Left forelimb (tissue), 1 donor: Measurements from ENCODE around the gene EXOSC5.
"Not testable (repeated sequence)": the region's sequence is repeated elsewhere in the genome, so short reads cannot be mapped to it uniquely, and the experiment has no call there.

ENCODE experiments used
- DNase-seq: peaks from one replicate; pipeline ENCODE4 v3.0.0-alpha.2; 2018; ENCODE audit warnings: low spot score

The EXOSC5 gene

GRCh38 chr19:41366089-41366488 lies 31.1 kb downstream of the EXOSC5 start:
- DNase-seq = no peak

DNA sequence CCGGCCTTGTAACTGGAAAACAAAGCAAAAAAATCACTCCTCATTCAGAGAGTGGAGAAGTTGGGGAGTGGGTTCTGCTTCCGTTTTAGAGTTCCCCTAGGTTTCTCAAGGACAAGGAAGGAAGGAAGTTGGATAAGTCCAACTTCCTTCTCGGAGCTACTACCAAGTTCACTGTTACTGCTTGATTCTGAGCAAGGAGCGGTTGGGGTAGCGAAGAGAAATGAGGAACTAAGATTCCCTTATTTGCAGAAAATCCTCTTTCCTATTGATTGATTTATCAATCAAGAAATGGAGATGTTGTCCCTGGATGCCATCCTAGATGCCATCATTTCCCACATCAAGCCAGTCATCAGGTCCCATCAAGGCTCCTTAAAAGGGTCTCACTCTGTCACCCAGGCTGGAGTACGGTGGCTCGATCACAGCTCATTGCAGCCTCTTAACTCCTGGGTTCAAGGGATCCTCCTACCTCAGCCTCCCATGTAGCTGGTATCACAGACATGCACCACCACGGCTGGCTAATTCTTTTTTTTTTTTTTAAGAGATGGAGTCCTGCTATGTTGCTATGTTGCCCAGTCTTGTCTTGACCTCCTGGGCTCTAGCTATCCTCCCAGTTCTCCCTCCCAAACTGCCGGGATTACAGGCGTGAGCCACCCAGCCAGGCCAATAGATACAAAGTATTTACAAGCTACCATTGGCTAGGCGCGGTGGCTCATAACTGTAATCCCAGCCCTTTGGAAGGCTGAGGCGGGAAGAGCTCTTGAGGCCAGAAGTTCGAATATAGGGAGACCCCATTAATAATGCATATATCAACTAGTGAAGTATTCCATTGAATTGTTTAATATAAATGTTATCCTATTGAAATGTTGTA lies 32.4 kb downstream of the EXOSC5 start:
- no peak for DNase-seq

DNA sequence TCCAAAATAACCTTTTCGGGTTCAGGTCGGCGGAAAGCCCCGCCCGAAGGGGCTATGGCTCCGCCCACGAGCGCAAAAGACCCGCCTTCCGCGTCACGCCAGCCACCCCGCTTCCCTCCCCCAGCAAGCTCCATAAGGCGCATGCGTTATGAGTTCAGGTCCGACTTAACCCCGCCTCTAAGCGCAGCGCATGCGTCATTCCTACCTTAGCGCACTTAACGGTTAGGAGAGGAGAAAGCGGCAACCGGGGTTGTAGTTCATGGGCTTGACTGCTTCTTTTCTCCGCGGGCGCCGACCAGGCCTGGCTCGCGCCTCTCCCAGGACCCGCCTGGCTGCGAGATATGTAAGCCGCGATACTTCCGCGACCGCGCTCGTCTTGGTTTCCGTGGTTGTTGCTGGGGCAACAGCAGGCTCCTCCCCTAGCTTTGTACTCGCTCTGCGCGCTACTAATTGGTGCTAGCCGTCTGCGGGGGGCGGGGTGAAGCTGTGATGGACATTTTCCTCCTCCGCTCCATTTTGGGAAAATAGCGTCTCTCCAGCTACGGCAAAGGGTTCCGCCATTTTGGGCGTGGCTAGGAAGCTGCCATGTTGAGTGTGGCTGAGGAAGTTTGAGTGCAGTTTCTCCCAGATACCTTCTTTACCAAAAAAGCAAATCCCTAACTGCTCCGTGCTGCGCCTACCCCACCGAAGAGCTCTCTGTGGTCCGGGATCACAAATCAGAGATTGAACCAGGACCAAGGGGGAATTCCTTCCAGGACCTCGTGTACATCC lies 33.2 kb downstream of the EXOSC5 start, which contains the start of gene B9D2:
TSS of gene B9D2 (minus strand) at position 397 of the 771 bp plus-strand sequence. CDS start 630 bp downstream, outside the sequence.
- peak; percentile 98 for DNase-seq

DNA sequence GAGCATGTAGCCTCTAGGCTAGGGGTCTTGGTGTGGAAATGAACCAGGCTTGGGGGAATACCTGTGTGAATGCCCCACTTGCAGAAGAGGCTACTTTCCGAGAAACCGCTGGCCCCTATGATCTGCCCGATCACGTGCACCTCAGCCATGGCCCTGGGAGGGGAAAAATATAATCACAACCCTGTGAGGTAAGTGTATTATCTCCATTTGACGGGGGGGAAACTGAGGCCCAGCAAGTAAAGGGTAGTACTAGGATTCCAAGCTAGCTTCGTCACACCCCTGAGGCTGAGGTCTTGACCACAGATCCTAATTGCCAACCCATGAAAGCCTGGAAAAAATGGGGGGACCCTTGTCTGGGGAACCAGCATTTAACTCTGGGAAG lies 33.8 kb downstream of the EXOSC5 start:
- DNase-seq = no peak

DNA sequence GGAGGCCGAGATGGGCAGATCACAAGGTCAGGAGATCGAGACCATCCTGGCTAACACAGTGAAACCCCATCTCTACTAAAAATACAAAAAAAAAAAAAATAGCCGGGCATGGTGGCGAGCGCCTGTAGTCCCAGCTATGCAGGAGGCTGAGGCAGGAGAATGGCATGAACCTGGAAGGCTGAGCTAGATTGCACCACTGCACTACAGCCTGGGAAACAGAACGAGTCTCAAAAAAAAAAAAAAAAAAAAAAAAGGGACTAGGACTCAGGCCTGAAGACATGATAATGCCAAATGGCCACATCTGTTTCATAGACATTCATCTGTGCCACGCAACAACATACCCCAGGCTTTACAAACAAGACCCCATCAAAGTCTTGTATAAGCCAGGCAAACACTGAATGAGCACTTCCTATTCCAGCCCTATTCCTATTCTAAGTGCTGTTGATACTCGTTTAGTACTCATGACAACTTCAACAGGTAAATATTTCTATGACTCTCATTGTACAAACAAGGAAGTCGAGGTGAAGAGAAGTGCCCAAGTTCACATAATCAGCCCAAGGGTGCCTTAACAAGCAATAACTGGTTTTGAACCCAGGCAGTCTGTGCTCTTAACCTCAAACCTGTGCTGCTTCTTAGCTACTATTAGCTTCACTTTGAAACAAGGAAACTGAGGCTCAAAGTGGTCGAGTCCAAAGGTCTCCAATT lies 34.9 kb downstream of the EXOSC5 start:
- no peak for DNase-seq

DNA sequence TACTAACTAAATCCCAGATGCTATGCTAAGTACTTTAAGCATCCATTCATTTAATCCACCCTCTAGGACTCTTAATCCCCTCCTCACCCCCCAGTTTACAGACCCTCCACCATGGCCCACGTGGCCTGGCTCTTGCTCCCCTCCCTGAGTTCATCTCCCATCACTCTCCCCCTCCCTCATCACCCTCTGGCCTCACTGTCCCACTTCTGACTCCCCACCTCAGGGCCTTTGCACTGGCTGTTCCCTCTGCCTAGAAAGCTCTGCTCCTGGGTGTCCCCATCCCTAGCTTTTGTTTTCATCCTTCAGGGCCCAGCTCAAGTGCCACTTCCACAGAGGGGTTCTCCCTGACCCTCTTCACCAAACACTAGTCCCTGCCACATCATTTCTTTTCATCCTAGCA lies 37.4 kb downstream of the EXOSC5 start:
- no peak for DNase-seq

GRCh38 chr19:41357746-41358145 lies 39.4 kb downstream of the EXOSC5 start:
- no peak for DNase-seq

DNA sequence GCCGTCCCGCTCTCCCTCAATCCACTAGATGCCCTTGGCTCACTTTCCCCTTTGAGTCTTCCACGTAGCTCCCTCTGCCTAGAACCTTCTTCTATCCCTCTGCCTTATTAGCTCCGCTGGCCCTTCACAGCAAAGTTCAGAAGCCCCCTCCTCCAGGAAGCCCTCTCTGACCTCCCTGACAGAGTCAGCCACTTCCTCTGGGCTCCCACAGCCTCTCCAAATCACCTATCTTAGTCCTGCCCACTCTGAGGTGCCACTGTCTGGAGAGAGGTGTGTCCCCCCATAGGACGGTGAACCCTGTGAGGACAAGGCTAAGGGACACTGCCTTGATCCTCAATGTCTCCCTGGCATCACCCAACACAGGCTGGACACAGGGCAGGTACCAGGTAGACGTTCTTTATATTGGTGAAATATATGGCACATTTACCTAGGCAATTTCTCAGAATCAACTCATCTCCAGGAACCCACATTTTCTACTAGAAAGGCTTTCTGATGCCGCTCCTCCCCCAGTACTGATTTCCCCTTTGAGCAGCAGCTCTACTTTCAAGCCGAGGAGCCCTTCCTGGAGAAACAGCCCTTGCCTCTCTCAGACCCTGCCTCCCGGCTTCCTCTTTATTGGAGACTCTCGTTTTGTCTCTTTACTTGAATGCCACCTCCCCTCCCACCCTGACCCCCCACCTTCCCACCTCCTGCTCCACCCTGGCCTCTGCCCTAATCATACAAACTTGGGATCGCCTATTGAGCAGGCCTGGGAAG lies 40.0 kb downstream of the EXOSC5 start:
- no peak for DNase-seq

DNA sequence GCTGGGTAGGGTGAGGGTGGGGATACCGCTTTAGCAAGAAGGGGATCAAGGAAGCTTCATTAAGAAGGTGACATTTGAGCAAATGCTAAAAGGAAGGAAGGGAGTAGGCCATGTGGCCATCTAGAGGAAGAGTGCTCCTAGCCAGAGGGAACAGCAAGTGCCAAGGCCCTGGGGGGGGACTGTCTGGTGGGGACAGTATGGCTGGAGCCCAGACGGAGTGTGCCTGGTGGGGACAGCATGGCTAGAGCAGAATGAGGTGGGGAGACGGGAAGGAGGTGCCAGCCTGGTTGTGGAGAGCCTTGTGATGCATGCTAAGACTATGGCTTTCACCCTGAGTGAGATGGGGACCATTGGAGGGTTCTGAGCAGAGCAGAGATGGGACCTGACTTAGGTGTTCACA lies 41.4 kb downstream of the EXOSC5 start:
- DNase-seq = no peak

DNA sequence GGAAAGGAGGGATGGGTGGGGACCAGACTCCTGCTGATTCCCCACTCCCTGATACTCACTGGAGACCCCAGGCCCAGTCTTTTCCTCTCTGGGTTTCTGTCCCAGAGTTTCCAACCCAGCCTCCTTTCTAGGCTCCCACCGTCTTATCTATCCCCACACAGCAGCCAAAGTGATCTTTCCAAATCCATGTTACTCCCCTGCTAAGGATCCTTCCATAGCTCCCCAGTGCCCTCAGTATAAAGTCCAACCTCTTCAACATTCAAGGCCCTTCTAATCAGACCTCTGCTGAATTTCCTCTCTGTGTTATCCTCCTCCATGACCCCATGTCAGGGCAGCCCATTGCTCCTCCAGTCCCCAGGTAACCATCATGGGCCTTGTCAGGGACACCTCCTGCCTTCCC lies 42.1 kb downstream of the EXOSC5 start:
- DNase-seq = no peak

- no peak for DNase-seq
These were observed 42.7 kb downstream of the EXOSC5 start for GRCh38 chr19:41354343-41354953.

- DNase-seq = peak; percentile 87
These were observed 43.5 kb downstream of the EXOSC5 start, which contains the start of gene TGFB1 for GRCh38 chr19:41353466-41354342. Gene TGFB1, minus strand, starts transcription at chr19:41353922. Its CDS starts 878 bp downstream, at chr19:41353044.

- DNase-seq = no peak
These were observed 44.3 kb downstream of the EXOSC5 start for GRCh38 chr19:41352609-41353465.

DNA sequence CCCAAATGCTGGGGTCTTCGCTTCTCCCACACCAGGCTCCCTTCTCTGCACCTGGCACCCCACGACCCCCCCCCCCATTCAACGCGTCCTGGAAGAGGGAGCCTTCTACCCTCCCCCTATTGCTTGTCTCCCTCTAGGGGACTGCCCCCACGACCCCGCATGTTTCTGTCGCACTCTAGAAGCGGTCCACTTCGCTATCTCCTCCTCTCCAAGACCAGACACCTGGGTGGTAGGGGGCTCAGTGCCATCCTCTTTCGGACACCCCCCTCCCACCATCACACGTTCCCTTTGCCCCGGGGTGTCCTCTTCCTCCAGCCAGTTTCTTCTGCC lies 44.9 kb downstream of the EXOSC5 start:
- no peak for DNase-seq

DNA sequence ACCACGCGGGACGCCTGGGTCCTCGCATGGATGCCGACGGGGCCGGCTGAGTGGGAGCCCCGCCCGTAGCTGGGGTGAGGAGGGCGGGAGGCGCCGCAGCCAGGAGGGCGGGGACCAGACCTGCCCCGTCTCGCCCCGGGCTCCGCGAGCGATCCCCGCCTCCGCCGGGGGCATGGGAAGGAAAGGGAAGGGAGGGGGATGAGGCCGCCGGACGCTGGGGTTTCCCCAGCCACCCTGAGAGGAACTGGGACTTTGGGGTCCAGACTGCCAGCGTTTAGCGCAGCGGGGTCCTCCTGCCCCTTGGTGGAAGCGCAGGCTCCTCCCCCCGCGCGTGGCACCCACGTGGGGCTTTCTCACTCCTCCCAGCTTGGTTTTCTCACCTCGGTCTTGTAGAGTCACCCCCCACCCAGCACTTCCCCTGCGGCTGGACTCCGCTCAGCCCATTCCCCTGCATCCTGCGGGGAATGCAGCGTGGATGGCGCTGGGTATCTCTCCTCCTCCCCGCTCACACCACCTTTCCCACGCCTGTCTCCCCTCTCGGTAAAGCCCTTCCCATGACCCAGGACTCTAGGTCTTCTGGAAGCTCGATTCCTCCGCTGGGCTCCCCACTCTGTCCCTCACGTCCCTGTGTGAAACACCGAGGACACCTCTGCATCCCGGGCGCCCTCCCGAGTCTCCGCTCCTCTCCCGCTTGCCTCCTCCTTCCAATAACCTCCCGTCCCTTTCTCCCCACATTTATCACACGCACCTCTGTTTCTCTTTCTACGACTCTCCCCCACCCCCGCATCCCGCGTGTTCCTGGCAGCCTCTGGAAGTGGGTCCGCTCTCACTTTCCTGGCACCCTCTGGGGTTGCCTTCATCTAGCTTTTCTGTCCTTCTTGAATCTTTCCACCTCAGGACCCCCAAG lies 45.6 kb downstream of the EXOSC5 start:
- no peak for DNase-seq

- no peak for DNase-seq
These were observed 46.3 kb downstream of the EXOSC5 start for GRCh38 chr19:41350735-41351338.

GRCh38 chr19:41346916-41347315 lies 50.2 kb downstream of the EXOSC5 start:
- not testable (repeated sequence) for DNase-seq

DNA sequence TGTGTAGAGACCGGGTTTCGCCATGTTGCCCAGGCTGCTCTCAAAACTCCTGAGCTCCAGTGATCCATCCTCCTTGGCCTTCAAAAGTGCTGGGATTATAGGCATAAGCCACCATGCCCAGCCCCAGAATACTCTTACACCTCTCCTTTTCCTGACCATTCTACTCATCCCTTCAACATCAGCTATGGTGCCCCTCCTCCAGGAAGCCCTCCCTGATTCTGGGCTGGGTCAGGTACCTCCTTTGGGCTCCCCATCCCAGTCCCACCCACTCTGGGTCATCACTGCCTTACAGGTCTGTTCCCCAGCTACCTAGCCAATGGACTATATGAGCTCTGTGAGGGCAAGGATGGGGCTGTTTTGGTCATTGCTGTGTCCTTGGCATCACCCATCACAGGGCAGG lies 53.0 kb downstream of the EXOSC5 start:
- DNase-seq = no peak
